ENCODE measurements around the gene NFU1. TPM values are rescaled to one million over a fixed set of nuclear protein-coding genes. Genes with fewer than 3 reads are reported as not detected.

NFU1 gene
- total RNA-seq, 2 donors from 2014 or later: 31.8 to 43.0 TPM

DNA sequence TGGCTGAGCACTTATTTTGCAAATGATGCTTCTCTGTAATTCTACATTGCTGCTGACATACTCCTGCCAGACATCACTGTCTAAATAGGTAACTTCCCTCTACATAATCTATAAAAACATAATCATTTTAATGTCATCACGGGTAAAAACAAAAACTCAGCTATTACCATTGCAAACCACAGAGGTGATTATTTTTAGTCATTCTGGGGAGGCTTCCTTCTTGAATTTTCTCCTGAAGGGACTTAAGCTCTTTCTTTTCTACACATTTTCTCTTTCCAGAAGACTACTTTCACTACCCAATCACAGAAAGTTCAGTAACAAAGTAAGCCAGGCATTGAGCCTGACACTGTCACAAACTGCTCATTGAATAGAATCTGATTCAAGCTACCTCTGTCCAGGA lies 40.4 kb upstream of the NFU1 start:
- no peaks in the 10 kb centered on the region for H3K27me3 ChIP-seq
- TF ChIP-seq, protein P1, sequence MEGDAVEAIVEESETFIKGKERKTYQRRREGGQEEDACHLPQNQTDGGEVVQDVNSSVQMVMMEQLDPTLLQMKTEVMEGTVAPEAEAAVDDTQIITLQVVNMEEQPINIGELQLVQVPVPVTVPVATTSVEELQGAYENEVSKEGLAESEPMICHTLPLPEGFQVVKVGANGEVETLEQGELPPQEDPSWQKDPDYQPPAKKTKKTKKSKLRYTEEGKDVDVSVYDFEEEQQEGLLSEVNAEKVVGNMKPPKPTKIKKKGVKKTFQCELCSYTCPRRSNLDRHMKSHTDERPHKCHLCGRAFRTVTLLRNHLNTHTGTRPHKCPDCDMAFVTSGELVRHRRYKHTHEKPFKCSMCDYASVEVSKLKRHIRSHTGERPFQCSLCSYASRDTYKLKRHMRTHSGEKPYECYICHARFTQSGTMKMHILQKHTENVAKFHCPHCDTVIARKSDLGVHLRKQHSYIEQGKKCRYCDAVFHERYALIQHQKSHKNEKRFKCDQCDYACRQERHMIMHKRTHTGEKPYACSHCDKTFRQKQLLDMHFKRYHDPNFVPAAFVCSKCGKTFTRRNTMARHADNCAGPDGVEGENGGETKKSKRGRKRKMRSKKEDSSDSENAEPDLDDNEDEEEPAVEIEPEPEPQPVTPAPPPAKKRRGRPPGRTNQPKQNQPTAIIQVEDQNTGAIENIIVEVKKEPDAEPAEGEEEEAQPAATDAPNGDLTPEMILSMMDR (IDR thresholded peaks at IDR 0.05): no peak
- peaks cover 17% of the 10 kb centered on the region for H3K36me3 ChIP-seq
- DNase-seq (ENCODE audit: low spot score): no peak
- no peaks in the 10 kb centered on the region for H3K9me3 ChIP-seq
- no peaks in the 10 kb centered on the region for H3K4me1 ChIP-seq
- no peak overlapping the region for H3K4me3 ChIP-seq
- no peak overlapping the region for H3K27ac ChIP-seq

DNA sequence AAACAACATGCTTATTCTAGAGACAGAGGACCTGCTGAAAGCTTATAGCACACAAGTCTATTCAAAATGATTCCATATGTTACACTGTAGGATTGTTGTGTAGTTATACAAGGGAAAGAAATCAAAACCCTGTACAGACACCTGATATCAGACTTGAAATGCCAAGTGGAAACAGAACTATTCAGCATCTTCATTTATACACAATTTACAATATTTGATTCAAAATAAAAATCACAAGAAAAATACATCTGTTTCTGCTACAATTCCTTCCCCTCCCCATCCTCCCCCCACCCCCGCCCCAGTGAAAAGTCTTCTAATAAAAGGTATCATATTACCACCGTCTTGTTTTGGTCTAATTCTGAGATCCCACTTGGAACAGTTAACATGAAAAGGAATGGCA lies 37.5 kb upstream of the NFU1 start:
- DNase-seq (ENCODE audit: low spot score): no peak
- H3K9me3 ChIP-seq: no peaks in the 10 kb centered on the region
- TF ChIP-seq, protein P1 (IDR thresholded peaks at IDR 0.05): no peak
- no peak overlapping the region for H3K4me3 ChIP-seq
- H3K4me1 ChIP-seq: no peaks in the 10 kb centered on the region
- H3K36me3 ChIP-seq: peaks cover 8% of the 10 kb centered on the region
- H3K27ac ChIP-seq: no peak overlapping the region
- no peaks in the 10 kb centered on the region for H3K27me3 ChIP-seq

DNA sequence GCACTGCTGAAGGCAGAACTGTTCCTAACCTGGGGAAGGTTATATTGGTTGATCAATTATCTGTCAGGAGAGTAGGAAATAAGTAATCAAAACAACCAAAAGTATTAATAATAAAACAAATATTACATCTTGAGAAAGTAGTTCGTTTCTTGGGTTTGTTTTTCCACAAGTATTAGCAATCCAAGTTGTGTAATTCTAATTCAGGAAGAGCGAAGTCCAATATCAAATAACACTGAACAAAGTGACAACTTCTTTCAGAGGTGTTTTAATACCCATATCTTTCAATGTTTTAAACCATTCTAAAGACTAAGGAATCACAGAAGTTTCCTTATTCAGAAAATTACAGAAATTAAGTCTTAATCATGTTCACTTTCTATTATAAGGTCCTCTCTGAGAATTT lies 34.6 kb upstream of the NFU1 start:
- Histone ChIP-seq H3K4me1 (no peaks in the 10 kb centered on the region), H3K27me3 (no peaks in the 10 kb centered on the region), H3K27ac (no peak overlapping the region), H3K36me3 (peaks cover 8% of the 10 kb centered on the region), H3K9me3 (no peaks in the 10 kb centered on the region), H3K4me3 (no peak overlapping the region)
- no peak for DNase-seq (ENCODE audit: low spot score)
- TF ChIP-seq, protein P1 (IDR thresholded peaks at IDR 0.05): no peak

GRCh38 chr2:69470911-69471310 lies 33.7 kb upstream of the NFU1 start:
- peaks cover 8% of the 10 kb centered on the region for H3K36me3 ChIP-seq
- no peak overlapping the region for H3K4me3 ChIP-seq
- no peaks in the 10 kb centered on the region for H3K27me3 ChIP-seq
- no peak overlapping the region for H3K27ac ChIP-seq
- H3K9me3 ChIP-seq: no peaks in the 10 kb centered on the region
- DNase-seq (ENCODE audit: low spot score): no peak
- TF ChIP-seq, protein P1 (IDR thresholded peaks at IDR 0.05): no peak
- no peaks in the 10 kb centered on the region for H3K4me1 ChIP-seq

GRCh38 chr2:69469784-69470183 lies 32.5 kb upstream of the NFU1 start:
- H3K4me1 ChIP-seq: no peaks in the 10 kb centered on the region
- TF ChIP-seq, protein P1 (IDR thresholded peaks at IDR 0.05): no peak
- no peaks in the 10 kb centered on the region for H3K9me3 ChIP-seq
- H3K27ac ChIP-seq: no peak overlapping the region
- H3K27me3 ChIP-seq: no peaks in the 10 kb centered on the region
- no peaks in the 10 kb centered on the region for H3K36me3 ChIP-seq
- H3K4me3 ChIP-seq: no peak overlapping the region
- DNase-seq (ENCODE audit: low spot score): no peak

GRCh38 chr2:69469375-69469774 lies 32.1 kb upstream of the NFU1 start:
- TF ChIP-seq, protein P1 (IDR thresholded peaks at IDR 0.05): no peak
- no peak overlapping the region for H3K4me3 ChIP-seq
- no peaks in the 10 kb centered on the region for H3K9me3 ChIP-seq
- DNase-seq (ENCODE audit: low spot score): no peak
- H3K27ac ChIP-seq: no peak overlapping the region
- H3K27me3 ChIP-seq: no peaks in the 10 kb centered on the region
- H3K4me1 ChIP-seq: no peaks in the 10 kb centered on the region
- no peaks in the 10 kb centered on the region for H3K36me3 ChIP-seq

Measured in right atrium auricular region (tissue), 2 donors.